NCI-H82 (cell line): ENCODE data around the gene GATAD2A.
"Not testable (repeated sequence)": the region's sequence is repeated elsewhere in the genome, so short reads cannot be mapped to it uniquely, and the experiment has no call there.

Experiments
- DNase-seq: peaks from one replicate; lab custom pipeline; 2025; lab: John Stamatoyannopoulos, UW

The GATAD2A gene

DNA sequence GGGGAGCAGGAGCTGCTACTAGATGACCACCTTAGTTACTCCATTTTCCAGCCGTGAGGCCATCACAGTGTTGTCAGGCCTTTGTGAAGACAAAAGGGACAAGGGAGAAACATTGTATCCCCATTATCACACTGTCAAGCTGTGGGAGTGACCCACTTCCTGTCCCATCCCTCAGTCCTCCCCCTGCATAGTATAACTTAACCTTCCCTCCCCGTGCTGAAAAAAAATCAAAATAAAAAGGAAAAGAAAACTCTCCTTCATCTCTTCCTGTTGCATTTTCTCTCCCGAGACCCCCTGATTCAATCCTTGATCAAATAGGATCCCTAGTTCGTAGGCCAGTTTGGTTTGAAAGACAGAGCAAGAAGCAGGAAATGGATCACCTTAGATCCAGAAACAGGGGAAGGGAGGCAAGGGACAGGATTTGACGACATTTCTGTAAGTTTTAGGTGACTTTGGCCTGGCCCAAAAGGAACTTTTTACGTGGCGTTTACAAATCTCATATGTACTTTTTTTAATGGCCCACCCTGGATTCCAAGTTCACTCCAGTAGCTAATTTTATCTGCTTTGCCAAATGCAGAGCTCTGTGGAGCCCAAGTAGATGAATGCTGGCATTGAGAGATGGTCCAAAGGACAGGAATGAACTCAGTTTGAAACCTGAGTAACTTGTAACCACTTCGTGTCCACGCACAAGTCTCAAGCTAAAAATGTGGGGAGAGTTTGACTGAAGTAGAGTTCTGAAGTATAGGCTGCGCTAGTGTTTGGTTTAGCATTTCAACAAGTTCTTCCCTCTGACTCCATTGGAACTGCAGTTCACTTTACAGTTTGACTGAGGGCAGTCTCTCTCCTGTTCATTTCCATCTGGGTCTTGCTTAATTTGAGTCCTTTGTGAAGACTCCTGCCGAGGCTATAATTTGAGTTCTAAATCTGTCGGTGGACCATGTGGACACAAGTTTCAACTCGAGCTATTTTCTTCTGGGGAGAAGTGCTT is 16.6 kb upstream of the GATAD2A start:
- DNase-seq: no peak

DNA sequence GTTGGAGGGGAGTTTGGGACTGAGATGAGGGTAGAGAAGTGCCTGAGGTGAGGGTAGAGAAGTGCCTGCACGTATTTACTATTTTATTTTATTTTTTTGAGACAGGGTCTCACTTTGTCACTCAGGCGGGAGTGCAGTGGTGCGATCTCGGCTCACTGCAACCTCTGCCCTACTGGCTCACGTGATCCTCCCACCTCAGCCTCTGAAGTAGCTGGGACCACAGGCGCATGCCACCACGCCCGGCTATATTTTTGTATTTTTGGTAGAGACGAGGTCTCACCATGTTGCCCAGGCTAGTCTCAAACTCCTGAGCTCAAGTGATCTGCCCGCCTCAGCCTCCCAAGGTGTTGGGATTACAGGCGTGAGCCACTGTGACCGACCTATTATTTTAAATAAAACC is 15.8 kb upstream of the GATAD2A start:
- DNase-seq: not testable (repeated sequence)

DNA sequence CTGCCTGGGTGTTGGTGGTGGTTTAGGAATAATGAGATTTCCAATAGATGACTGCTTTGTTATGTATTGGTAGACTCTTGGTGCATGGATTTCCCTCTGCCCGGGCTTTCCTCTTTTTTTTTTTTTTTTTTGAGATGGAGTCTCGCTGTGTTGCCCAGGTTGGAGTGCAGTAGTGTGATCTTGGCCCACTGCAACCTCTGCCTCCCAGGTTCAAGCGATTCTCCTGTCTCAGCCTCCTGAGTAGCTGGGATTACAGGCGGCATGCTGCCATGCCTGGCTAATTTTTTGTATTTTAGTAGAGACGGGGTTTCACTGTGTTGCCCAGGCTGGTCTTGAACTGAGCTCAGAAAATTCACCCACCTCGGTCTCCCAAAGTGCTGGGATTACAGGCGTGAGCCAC is 11.1 kb upstream of the GATAD2A start:
- DNase-seq: not testable (repeated sequence)

DNA sequence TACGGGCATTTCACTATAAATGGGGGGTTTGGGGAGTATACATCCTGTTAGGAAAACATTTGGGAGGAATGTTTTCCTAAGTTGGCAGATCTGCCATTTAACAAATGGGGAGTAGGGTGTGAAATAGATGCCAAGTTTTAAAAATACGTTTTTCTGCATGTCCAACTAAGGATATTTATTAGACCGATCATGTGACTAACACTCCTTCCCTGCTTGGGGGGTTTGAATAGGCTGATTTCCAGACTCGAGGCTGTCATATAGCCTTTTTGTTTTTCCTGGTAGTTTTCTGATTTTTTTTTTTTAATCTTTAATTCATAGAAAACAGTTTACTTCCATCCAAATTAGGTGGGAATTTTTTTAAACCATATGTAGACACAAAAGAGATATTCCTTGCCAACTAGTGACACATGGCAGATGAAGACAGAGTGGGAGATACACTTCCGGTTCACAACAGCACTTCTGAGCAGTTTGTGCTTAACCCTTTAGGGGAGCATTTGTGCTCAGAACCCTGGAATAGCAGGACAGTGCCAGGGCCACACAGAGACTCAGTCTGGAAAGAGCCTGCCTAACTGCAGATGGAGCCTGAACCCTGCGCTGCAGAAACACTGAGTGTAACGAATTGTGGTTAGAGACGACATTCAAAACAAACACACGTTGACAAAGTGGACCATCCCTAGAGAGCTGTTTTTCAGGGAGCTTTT is 5.6 kb upstream of the GATAD2A start:
- no peak for DNase-seq

DNA sequence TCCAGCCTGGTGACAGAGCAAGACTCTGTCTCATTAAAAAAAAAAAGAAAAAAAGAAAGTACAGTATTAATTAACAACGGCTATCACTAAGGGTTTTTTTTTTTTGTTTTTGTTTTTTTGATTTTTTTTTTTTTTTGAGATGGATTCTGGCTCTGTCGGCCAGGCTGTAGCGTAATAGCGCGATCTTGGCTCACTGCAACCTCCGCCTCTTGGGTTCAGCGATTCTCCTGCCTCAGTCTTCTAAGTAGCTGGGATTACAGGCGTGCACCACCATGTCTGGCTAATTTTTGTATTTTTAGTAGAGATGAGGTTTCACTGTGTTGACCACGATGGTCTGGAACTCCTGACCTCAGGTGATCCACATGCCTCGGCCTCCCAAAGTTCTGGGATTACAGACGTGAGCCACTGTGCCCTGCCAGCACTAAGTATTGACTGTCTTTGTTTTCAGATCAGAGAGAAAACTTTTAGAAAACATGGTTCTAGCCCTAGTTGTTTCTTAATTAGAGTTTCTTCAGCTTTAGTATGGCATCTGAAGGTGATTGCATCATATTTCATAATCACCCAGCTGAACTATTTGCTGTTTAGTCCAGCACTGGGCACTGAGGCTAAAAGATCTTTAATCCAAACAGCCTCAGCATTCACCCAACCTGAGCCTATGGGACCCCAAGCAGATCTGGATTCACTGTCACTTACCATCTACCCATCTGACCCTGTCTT is 2.7 kb upstream of the GATAD2A start:
- no peak for DNase-seq

DNA sequence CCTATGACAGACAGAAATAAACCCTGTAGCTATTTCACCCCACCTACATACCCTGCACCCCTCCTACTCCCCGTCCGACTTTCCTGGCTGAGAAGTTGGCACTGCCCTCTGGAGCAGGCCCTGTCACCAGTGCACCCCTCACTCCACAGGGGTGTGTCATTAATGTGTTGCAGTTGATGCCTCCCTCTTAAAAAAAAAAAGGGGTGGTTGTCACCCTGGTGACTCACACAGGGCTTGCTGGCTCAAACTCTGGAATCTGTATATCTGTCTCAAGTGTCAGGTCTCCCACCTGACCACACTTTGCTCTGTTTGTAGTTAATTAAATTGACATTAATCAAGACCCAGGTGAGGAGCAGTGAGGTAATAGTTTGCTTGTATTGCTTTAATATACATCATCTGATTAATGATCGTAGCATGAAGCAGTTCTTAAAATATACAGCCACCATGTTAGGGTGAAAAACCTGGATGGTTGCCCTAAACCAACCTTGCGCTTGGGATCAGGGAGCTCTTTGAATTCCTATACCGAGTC is 2.0 kb upstream of the GATAD2A start:
- DNase-seq: no peak

DNA sequence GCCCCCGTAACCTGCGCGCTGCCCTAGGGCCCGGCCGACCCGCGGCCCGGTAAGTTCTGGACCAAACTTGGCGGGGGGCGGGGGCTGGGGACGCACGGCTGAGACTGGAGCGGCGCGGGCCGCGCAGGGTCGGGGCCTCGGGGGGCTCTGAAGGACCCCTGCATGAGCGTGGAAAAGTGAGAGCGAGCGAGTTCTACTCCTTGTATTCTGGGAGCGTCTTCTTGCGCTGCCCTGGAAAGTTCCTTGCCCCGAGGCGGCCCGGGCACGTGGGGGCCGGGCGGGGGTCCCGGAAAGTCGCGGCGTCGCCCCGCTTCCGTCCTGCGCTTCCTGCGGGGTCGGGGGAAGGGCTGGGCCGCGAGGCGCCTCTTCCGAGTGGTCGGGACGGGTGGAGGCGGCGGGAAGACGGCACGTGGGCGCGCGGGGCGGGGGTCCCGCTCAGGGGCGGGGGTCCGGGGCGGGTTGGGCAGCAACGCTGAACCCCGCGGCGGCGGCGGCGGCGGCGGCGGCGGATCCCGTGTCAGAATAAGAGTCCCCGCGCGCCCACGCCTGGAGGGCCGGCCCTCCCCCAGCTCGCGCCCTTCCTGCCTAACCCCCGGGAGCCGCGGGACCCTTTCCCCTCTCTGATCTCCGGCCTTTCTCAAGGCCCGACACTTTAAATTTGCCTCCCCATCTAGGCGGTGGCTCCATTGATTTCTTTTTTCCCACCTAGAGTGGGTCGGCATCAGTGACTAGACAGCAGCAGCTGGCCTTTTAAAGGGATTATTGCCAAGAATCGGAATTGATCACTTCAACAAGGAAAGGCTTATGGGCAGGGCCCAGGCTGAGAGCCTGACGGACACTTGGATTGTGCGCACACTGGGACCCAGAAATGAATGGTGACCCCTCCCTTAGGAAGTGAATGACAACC is 749 bp downstream of the GATAD2A start:
- peak; percentile 91 for DNase-seq

DNA sequence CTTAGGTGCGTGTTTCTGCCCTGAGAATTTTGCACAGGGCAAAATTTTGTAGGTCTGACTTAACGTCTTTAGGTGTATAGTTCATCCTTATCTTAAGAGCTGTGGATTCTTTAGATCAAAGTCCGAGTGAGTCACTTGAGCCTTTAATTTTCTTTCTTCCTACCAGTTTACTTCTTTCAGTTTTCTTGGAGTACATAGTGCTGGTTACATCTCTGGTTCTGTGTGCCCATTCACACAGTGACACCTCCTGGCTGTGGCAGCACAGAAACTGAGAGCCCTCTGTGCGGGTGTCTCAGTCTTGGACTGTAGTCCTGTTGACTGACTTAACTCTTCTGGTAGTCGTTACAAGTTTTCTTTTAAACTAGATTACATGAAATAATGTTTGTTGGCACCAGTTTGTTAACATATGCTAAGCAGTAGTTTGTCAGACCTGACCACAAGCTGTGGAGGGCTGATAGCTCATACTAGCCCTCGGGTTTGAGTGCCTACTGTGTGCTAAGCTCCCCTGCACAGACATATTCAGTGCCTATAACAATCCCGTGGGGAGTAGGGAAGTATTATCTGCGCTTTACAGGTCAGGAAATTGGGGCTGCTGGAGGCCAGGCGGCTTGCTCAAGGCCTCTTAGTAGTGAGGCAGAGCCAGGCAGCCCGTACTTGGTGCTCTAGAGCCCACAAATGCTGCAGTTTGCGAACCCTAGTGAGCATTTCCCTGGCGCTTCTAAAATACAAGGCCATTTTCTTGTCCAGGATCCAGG is 1.6 kb downstream of the GATAD2A start:
- DNase-seq: peak; percentile 60

DNA sequence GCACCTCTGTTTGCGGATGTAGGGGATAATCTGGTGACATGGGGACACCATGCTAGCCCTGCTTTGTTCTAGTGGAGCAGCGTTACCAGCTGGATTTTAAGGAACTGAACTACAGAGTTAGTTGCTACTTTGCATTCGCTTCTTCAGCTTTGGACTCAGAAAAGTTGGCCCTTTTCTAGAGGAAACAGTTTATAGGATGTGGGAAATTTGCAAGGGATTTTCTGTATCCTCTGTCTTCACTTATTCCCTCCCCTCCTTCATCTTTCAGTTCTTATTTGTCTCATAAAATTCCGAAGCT is 2.1 kb downstream of the GATAD2A start:
- no peak for DNase-seq

DNA sequence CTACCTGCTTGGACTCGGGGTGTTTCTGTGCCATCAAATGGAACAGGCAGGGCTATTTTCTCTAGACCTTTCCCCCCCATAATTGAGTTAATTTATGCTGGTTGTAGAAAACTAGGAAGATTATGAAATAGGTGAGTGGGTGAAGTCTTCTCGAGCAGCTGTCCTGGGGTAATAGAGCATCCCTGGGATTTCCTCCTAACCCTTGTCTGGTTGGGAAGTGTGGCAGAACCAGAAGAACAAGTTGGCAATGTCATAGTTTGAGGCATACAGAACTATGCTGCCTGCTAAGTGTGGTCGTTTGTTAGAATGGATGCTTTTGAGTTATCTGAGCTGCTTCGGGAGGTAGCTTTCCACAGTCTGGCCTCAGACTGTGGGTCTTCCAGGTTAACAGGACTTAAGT is 3.7 kb downstream of the GATAD2A start:
- no peak for DNase-seq

DNA sequence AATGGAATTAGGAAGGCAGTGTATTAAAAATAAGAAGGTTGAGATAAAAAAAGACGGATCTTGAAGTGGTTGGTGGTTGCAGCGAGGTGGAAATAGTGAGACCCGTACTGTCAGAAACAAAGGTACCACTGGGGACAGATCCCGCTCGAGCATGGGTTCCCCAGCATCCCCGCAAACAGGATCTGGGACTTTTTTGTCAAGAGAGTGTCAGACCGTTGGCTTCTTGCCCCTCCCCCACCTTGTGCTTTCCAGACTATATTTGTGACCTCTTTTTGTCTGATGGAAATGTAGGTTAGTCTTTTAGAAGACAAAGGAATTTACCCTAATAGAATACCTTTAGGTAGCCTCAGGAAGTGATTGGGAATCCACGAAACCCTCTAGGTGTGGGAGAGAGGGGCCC is 4.2 kb downstream of the GATAD2A start:
- no peak for DNase-seq

DNA sequence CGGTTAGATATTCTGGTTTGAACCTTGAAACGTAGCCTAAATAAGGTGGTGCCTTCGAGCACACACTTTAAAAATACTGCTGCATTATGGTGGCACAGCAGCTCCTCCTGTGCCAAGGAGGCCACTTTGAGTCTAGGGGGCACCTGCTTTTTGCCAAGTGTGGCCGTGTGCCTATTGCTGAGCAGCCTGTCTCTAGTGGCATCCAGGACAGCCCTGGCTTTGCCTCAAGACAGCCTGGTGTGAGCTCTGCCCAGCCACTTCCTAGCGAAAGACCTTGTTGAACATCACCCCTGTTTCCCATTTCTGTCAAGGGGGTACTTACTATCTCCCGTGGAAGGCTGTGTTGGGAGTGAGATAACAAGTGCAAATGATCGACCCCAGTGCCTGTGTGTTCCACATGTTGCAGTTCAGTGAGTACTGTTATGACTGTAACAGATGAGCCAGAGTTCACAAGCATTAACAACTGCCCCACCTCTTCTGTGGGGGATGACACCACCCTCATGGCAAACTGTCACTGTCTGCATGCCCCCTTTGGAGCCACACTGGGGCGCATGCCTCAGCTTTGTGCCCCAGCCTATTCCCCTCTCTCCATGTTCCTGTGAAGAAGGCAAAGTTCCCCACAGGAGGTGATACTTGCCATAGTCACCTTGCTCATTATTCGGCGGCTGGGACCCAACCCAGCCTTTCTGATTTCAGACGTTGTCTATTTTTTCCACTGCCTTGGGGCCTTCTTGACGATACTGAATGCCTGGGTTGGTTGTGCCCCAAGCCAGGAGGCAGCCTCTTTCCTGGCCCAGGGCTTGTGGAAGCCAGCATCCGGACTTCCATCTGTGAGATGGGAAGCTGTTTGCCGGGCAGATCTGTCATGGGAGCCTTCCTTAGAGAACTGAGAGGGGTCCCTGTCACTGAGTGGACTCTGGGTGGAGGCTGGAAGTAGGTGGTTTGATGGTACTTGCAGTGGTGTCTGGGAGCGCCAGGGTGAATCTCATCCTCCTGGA is 5.4 kb downstream of the GATAD2A start:
- DNase-seq: no peak

DNA sequence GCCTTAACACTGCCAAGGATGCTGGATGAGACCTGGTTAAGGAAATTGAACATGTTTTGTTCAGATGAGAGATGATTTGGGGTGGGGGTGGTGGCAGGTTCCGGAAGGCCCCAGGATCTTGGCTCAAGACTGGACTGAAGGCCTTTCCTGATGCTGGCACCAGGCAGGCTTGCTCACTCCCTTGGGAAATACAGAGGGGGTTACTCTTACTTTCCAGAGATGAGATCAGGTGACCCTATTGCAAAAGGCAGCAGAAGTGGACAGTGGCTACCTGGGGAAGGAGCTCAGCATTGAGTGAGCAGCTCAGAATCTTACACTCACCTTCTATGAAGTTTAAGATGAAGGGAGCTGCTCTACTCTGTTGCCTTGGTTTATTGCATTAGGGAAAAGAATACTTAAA is 10.8 kb downstream of the GATAD2A start:
- no peak for DNase-seq

DNA sequence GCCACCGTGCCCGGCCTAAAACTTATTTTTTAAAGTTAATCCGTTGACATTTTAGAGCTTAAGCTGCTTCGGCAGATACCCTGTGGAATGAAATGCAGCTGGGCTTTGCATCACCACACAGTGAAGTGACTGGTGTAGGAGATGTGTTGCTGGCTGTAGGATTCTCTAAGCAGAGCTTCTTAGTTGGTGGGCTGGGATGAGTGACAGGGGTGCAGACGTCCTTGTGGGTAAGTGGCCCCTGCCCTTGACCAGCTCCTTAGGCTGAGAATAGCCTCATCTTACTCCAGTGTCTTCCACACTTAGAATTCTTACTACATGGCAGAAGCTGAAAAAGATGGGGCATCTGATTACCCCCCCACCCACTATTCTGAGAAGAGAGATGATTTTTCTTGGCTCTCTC is 11.6 kb downstream of the GATAD2A start:
- DNase-seq: peak; percentile 55

DNA sequence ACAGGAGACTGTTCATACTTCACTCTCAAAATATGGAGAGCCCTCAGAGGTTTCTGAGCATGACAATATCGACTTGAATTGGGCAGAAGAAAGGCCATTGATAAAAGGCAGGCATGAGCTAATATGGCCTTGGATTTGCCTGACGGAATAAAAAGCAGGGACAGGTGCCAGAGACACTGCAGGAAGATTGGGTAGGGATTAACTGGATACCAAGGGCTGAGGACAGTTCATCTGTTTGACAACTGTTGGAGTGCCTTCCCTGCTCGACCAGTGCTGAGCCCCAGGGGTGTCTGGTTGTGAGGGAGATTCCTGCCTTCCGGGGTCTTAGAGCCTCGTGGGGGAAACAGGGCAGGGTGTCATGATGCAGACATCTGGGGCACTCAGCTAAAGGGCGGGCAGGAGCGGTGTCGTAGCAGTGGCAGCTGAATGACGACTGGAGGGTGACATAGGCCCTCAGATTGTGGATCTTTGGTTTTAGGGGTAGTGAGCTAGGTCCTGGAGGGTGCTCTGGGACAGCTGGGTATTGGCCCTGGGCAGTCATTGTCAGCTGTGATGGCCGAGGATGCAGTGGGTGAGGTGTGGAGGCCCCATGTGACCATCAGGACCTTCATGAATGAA is 12.3 kb downstream of the GATAD2A start:
- peak; percentile 62 for DNase-seq

DNA sequence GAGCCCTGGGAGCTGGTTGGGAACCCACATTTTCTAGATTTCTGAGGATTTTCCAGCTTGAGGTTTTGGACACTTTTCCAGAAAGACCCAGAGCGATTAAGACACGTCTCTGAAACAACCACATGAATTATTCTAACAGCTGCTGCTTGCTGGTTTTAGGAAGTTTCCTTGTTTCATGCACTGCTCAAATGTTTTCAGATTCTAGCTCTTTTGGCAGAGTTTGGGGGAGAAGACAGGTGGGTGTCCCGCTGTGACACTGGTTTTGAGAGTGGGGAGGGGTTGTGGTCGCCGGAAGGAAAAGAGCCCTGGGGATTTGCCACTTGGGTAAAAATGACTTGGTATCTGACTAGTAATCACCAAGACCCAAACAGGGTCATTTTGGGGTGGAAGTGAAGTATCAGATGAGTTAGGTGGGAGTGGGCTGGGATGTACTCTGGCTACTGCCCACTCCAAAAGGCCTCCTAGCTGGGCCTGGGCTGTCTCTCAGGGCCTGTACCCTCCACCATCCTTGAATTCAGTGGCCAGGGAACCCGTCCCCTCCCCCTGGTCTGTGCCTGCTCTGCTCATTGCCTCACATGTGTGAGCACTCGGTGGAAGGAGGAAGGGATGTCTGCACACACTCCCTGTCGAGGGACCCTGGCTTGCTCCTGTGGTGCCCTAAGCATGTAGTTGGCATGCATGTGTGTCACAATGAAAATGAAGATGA is 13.2 kb downstream of the GATAD2A start:
- DNase-seq: no peak

DNA sequence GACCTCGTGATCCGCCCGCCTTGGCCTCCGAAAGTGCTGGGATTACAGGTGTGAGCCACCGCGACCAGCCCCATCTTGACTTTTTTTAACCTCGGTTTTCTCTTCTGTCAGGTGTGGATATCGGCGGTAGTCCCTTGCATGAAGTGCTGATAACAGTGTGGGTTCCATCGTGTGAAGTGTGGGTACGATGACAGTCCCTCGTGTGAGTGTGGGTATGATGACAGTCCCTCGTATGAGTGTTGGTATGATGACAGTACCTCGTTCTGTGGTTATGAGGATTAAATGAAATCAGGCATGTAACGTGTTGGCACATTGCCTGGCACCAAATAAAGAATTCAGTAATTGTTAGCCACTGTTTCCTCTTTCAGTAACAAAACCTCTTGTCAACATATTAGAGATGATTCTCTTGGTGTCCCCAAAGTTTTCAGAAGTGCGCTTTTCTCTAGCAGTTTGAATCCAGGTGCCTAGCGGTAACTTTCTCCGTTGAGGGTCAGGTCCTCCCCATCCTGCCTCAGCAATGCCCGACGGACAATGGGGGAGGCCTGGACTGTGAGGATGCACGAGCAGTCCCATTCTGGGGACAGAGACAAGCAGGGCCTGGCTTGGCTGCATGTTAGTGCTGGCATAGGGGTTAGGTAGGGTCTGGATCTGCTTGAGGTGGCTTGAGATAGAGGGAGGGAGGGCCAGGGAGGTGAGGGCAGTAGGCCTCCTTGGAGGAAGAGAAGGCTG is 15.3 kb downstream of the GATAD2A start:
- DNase-seq: no peak

DNA sequence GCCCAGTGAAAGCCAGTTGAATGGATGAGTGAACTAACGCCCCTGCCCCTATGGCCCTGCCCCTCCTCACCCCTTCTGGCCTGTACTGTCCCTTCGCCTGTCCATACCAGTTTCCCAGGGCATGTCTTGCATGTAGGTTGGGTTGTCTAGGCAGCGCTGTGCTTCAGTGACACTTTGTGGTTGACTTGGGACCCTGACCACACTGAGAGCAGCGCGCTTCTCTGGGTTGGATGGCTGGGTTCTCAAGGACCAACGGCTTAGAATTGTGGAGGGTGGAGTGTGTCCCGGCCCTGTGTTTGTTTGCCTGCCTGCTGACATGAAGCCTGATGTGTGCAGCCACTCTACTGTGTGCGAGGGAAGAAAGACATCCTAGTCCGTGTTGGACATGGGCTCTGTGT is 15.8 kb downstream of the GATAD2A start:
- no peak for DNase-seq
